GM12872 (cell line): ENCODE measurements around the gene OR5W2.

Experiments
- CTCF ChIP-seq: IDR thresholded peaks from 3 replicates; pipeline ENCODE4 v1.5.1; 2011; ENCODE audit warnings: low read depth, mild to moderate bottlenecking, low read length, moderate library complexity; ENCODE audit not compliant: insufficient read depth

The OR5W2 gene

GRCh38 chr11:55914482-55914881, at the start of gene OR5W2:
OR5W2 (minus strand) TSS chr11:55914582; CDS start chr11:55914582, 0 bp downstream.
- TF ChIP-seq CTCF, result no peak

- no peak for TF ChIP-seq CTCF
Observed at GRCh38 chr11:55956521-55956920, 42.1 kb upstream of the OR5W2 start.

- TF ChIP-seq CTCF, result no peak
Observed at GRCh38 chr11:55949330-55949729, 34.9 kb upstream of the OR5W2 start.

GRCh38 chr11:55942785-55943392, 28.5 kb upstream of the OR5W2 start:
- TF ChIP-seq CTCF, result peak; percentile 42; the same call in 2 of the 3 replicates

- no peak for TF ChIP-seq CTCF
Observed at GRCh38 chr11:55936300-55936699, 21.9 kb upstream of the OR5W2 start, which contains the start of gene OR5I1. OR5I1 (minus strand) TSS chr11:55936400; CDS start chr11:55936400, 0 bp downstream.

- no peak for TF ChIP-seq CTCF
Observed at GRCh38 chr11:55920537-55920936, 6.2 kb upstream of the OR5W2 start.

GRCh38 chr11:55902308-55902707, 12.1 kb downstream of the OR5W2 start:
- no peak for TF ChIP-seq CTCF
